Spleen (tissue), 11 donors: Measurements from ENCODE around the gene LTV1. TPM values are rescaled to one million over a fixed set of nuclear protein-coding genes. Genes with fewer than 3 reads are reported as not detected.

Source experiments
- DNase-seq: peaks from one replicate; pipeline ENCODE4 v3.0.0-alpha.2; 2020
- H3K27ac ChIP-seq, 8 donors: fragments of 200-600 bp; sonication (generic) in 7 of 8; 1 replicate in 4 of 8; 2 replicates in 4 of 8; pipeline versions ENCODE4 v1.5.0 to v1.8.0; 2016 to 2021; ENCODE audit warnings: inconsistent platforms in 4 of 8, mild to moderate bottlenecking in 4 of 8, moderate library complexity in 1 of 8
- H3K27me3 ChIP-seq, 7 donors: fragments of 200-600 bp; sonication (generic) in 6 of 7; replicated peaks in 1 of 7; 1 replicate in 4 of 7; 2 replicates in 3 of 7; pipeline versions ENCODE4 v1.5.0 to v1.8.0; 2016 to 2021; ENCODE audit warnings: inconsistent platforms in 3 of 7, mild to moderate bottlenecking in 1 of 7
- H3K36me3 ChIP-seq, 6 donors: fragments of 200-600 bp; sonication (generic) in 5 of 6; 1 replicate in 4 of 6; 2 replicates in 2 of 6; pipeline versions ENCODE4 v1.5.0 to v1.8.0; 2016 to 2021; ENCODE audit warnings: inconsistent platforms in 2 of 6
- H3K4me1 ChIP-seq, 6 donors: fragments of 200-600 bp; sonication (generic) in 5 of 6; 1 replicate in 3 of 6; 2 replicates in 3 of 6; pipeline versions ENCODE4 v1.5.0 to v1.8.0; 2016 to 2021; ENCODE audit warnings: inconsistent platforms in 3 of 6
- H3K4me3 ChIP-seq, 8 donors: fragments of 200-600 bp; sonication (generic) in 7 of 8; 1 replicate in 4 of 8; 2 replicates in 4 of 8; pipeline versions ENCODE4 v1.5.0 to v1.8.0; 2016 to 2021; ENCODE audit warnings: inconsistent platforms in 4 of 8, mild to moderate bottlenecking in 4 of 8, moderate library complexity in 2 of 8
- H3K9me3 ChIP-seq, 8 donors: fragments of 200-600 bp; sonication (generic) in 7 of 8; 1 replicate in 4 of 8; 2 replicates in 4 of 8; pipeline versions ENCODE4 v1.5.0 to v1.8.0; 2016 to 2021; ENCODE audit warnings: inconsistent platforms in 4 of 8
- CTCF ChIP-seq, 11 experiments: fragments of 200-600 bp in 7 of 11; fragments of 450-650 bp in 4 of 11; sonication (generic) in 4 of 11; IDR thresholded peaks in 8 of 11; conservative IDR thresholded peaks in 3 of 11; 1 replicate in 7 of 11; 2 replicates in 4 of 11; pipeline versions ENCODE4 v1.4.0 to v1.8.0; 2016 to 2021; ENCODE audit warnings: antibody characterized with exemption in 11 of 11, inconsistent platforms in 4 of 11, mild to moderate bottlenecking in 1 of 11
- POLR2A ChIP-seq, 3 donors: fragments of 450-650 bp; IDR thresholded peaks; one replicate each; pipeline ENCODE4 v1.5.1; 2017; ENCODE audit warnings: antibody characterized with exemption in 3 of 3, mild to moderate bottlenecking in 1 of 3
- POLR2AphosphoS5 ChIP-seq, 3 donors: sonication (generic); formaldehyde crosslinking; IDR thresholded peaks; one replicate each; pipeline ENCODE4 v1.5.1; 2017; ENCODE audit warnings: antibody characterized with exemption in 3 of 3
- WGBS, 5 donors: extraction: QIAGEN DNeasy Blood & Tissue Kit in 3 of 5; methylation state at CpG; one replicate each; pipeline versions ENCODE4 v1.1.5 to v1.1.7; 2013 to 2018; 5-methylcytosine and 5-hydroxymethylcytosine counted together
- intact Hi-C: fragments of 100-400 bp; cut with DNase I; formaldehyde crosslinking; loops from one replicate; pipeline ENCODE4 v1.15.0; 2023; ENCODE audit warnings: low total_unique reads
- polyA plus RNA-seq, 3 donors: library from polyadenylated mRNA; stranded (reverse); fragments of 200-250 nt; gene quantifications; one replicate each; pipeline ENCODE4 v1.2.1, GENCODE V29; 2013
- total RNA-seq, 7 donors: library from RNA; depleted of rRNA in 3 of 7; stranded (reverse); fragments of >200 nt in 3 of 7; fragmentation: NEBNext Ultra II Directional in 4 of 7; extraction: Animal tissue kit (Norgen Biotek cat#: 25700) in 4 of 7; gene quantifications; one replicate each; pipeline versions ENCODE4 v1.1.0 to v1.2.1, GENCODE V29; 2016 to 2021
- donor health status: healthy with polysubstance abuse.
- donor health status: DM: no; HTN: no; CAD: no; lungs with moderate emphysema.
- donor health status: DM: no; HTN: no; CAD: no.
- donor health status: Bipolar disorder and iron deficiency.
- donor health status: healthy.
- donor health status: DM: no; HTN: no; CAD: no.
- donor health status: DM: yes; HTN: yes; CAD: no.

The LTV1 gene
- total and polyA plus RNA-seq, 10 donors: 12.4 to 25.8 (median 19.8) TPM

DNA sequence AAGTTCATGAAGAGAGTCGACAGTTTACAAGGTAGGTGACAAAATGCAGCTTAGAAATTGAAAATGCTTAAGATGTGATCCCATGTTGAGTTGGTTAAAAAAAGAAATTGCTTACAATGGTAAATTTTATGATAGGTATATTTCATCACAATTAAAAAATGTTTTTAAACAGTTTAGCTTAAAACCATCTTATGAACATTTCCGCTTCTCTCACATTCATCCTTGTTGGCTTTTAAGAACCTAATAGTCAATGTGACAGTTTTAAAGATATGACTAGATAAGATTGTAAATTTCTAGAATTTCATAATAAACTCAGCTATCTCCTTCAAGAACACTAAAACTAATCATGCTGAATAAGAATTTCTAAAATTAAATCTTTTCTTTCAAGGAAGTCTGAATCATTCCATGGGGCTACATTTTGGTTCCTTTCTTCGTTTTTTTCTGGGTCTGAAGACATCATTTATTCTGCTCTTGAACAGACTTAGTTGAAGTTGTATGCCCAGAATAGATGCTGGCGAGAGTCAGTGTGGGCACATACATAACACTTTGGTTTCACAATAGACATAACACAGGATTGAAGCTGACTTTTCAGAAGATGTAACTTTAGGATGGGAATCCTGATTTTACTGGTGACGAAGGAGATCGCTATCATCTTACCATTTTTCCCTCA, 35.9 kb upstream of the LTV1 start:
- no peak for DNase-seq
- peaks cover 0 to 27% (median 4%) of the 10 kb centered on the region in 6 donors for H3K4me1 ChIP-seq
- 67 to 92% (median 79%) methylated on average over 6 of the region's 6 CpGs for WGBS, 5 donors
- H3K27me3 ChIP-seq: no peaks in the 10 kb centered on the region
- H3K36me3 ChIP-seq: peaks cover 0 to 74% (median 7%) of the 10 kb centered on the region in 6 donors
- H3K27ac ChIP-seq: peak overlapping the region in 5 of 8 donors; percentile 22 to 71 (median 62)
- TF ChIP-seq CTCF (IDR thresholded peaks at IDR 0.05 in 8 of 11, conservative IDR thresholded peaks at IDR 0.05 in 3 of 11): no peak
- TF ChIP-seq POLR2A (IDR thresholded peaks at IDR 0.05): no peak
- no peaks in the 10 kb centered on the region for H3K9me3 ChIP-seq
- intact Hi-C loops: no loop called here
- no peak overlapping the region for H3K4me3 ChIP-seq

- DNase-seq: no peak
- no peak overlapping the region for H3K27ac ChIP-seq
- TF ChIP-seq POLR2AphosphoS5 (IDR thresholded peaks at IDR 0.05): no peak
- no peak for TF ChIP-seq POLR2A (IDR thresholded peaks at IDR 0.05)
- H3K9me3 ChIP-seq: no peaks in the 10 kb centered on the region
- H3K4me3 ChIP-seq: no peak overlapping the region
- peaks cover 0 to 23% (median 4%) of the 10 kb centered on the region in 6 donors for H3K4me1 ChIP-seq
- 88 to 99% (median 97%) methylated on average over 2 of the region's 2 CpGs for WGBS, 5 donors
- H3K27me3 ChIP-seq: no peaks in the 10 kb centered on the region
- H3K36me3 ChIP-seq: peaks cover 0 to 71% (median 4%) of the 10 kb centered on the region in 6 donors
- intact Hi-C loops: no loop called here
These were observed 32.4 kb upstream of the LTV1 start for GRCh38 chr6:143810745-143811144.

DNA sequence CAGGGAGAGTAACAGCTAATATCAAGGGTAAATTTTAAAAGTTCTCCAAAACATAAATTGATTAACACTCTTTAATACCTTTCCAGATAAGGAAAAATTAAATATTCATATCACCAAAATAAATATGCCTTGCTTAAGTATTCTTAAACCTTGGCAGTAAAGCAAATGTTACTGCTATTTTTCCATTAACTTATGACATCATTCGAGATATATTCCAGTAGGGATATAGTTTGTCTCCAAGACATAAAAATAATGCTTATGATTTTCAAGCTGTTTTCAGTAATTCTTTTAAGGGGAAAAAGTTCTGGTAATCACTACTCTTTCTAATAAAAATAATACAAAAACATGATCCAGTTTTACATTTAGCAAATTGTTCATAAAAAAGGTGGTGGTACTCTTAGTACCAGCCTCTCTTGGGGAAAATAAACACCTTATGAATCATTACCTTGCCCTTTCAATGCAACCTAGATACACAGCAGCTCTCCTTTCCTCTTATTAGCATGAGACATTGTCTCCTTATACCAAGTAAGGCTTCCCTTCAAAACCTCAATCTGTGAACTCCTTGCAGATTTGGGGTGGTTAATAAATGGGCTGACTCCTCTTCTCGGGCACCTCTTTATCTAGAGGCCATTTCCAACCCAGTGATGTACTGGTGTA, 31.5 kb upstream of the LTV1 start:
- no peak for DNase-seq
- intact Hi-C loops: no loop called here
- no peak overlapping the region for H3K27ac ChIP-seq
- no peaks in the 10 kb centered on the region for H3K9me3 ChIP-seq
- WGBS, 5 donors: 89 to 98% (median 92%) methylated on average over 2 of the region's 2 CpGs
- peaks cover 0 to 14% (median under 1%) of the 10 kb centered on the region in 6 donors for H3K4me1 ChIP-seq
- H3K36me3 ChIP-seq: peaks cover 0 to 72% (median 4%) of the 10 kb centered on the region in 6 donors
- H3K27me3 ChIP-seq: no peaks in the 10 kb centered on the region
- no peak overlapping the region for H3K4me3 ChIP-seq
- TF ChIP-seq CTCF (IDR thresholded peaks at IDR 0.05 in 8 of 11, conservative IDR thresholded peaks at IDR 0.05 in 3 of 11) (no peak), POLR2AphosphoS5 (IDR thresholded peaks at IDR 0.05) (no peak), POLR2A (IDR thresholded peaks at IDR 0.05) (no peak)

DNA sequence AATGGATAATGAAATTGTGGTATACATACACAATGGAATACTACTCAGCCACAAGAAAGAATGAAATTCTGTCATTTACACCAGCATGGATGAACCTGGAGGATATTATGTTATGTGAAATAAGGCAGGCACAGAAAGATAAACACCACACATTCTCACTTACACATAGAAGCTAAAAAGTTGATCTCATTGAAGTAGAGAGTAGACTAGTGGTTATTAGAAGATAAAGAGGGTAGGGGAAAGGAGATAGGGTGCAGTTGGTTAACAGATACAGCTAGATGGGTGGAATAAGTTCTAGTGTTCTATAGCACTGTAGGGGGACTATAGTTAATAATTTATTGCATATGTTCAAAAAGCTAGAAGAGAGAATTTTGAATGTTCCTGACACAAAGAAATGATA, 25.5 kb upstream of the LTV1 start:
- H3K4me3 ChIP-seq: no peak overlapping the region
- intact Hi-C loops: no loop called here
- H3K27me3 ChIP-seq: no peaks in the 10 kb centered on the region

More for the DNA sequence above, 25.5 kb upstream of the LTV1 start:
- TF ChIP-seq POLR2AphosphoS5 (IDR thresholded peaks at IDR 0.05): no peak
- no peak for TF ChIP-seq POLR2A (IDR thresholded peaks at IDR 0.05)
- TF ChIP-seq CTCF (IDR thresholded peaks at IDR 0.05 in 8 of 11, conservative IDR thresholded peaks at IDR 0.05 in 3 of 11): no peak
- Histone ChIP-seq H3K4me1 (peaks cover 0 to 4% (median 0%) of the 10 kb centered on the region in 6 donors), H3K9me3 (no peaks in the 10 kb centered on the region), H3K36me3 (peaks cover 0 to 60% (median 0%) of the 10 kb centered on the region in 6 donors), H3K27ac (no peak overlapping the region)
- no peak for DNase-seq
